Measurements from ENCODE around the gene GRIP1.

GRIP1 gene

DNA sequence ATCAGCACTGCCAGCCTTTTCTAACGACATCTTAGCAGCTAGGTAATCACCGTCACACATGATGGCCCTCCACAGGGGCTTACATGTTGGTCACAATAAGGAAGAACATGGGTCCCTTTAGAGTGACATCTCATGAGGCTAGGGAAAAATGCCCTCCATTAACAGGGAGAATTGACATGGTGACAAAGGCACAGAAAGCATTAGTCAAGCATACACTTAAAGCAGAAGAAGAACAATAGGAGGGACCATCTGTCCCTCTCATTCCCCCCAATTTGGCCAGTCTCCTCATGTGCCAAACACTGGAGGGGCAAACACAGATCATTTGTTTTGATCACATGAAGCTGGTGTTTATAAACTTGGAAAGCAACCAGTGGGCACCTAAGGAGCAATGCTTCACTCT lies 78.0 kb downstream of the GRIP1 start:
- DNase-seq (ENCODE audit: low spot score) = no peak

GRCh38 chr12:66599816-66600215 lies 79.1 kb downstream of the GRIP1 start:
- DNase-seq (ENCODE audit: low spot score) = no peak

- DNase-seq (ENCODE audit: low spot score) = no peak
Measured at GRCh38 chr12:66598608-66599007, 80.3 kb downstream of the GRIP1 start.

GRCh38 chr12:66598079-66598478 lies 80.8 kb downstream of the GRIP1 start:
- no peak for DNase-seq (ENCODE audit: low spot score)

- DNase-seq (ENCODE audit: low spot score) = no peak
Measured at GRCh38 chr12:66596199-66596598, 82.7 kb downstream of the GRIP1 start.

GRCh38 chr12:66594688-66595087 lies 84.2 kb downstream of the GRIP1 start:
- no peak for DNase-seq (ENCODE audit: low spot score)

DNA sequence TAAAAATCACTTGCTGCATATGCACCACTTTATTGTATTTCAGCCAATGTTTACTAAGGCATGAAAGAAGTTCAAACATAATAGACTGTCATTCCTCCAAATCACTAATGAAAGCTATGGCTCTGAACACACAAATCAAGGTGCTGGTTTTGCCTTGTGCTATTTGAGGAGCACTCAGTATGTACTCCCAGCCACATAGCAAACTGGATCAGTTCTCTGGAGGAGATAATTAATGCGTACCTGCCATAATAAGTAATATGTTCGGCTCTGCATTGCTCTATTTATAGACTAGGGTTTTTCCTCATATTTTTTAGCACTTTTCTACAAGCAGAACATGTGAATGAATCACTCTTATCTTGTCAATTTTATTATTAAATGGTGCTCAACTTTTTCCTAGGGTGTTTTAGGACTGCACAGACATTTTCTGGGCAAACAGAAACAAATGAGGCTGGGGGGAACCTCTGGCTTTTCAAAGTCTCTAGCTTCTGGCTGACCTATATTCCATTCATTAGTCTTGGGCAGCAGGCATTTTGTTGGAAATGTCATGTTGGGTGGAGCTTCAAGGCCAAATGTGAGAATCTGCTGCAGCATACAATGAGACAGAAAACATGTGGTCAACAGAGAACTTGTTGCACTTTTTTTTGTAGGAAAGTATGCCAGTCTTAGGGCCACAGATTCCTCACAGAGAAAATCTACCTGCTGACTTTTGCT lies 88.4 kb downstream of the GRIP1 start:
- DNase-seq (ENCODE audit: low spot score) = no peak

GRCh38 chr12:66589095-66589494 lies 89.8 kb downstream of the GRIP1 start:
- DNase-seq (ENCODE audit: low spot score) = no peak

- DNase-seq (ENCODE audit: low spot score) = no peak
Measured at GRCh38 chr12:66587912-66588311, 91.0 kb downstream of the GRIP1 start.

DNA sequence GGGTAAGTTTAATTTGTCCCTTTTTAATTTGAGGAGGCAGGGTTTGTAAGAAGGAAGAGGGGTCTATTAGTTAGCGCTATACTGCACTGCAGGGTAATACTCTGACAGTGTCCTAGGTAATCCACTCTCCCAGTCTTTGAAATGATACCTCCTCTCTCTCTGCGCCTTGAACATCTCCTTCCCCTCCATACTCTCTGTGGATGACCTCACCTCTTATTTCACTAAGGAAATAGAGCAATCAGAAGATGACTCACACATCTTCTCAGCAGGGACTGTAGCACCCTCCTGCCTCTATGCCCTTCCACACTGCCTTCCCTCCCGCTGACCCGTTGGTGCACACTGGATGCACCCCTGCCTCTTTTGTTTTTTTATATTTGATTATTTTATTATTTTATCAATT lies 94.2 kb downstream of the GRIP1 start:
- no peak for DNase-seq (ENCODE audit: low spot score)

GRCh38 chr12:66573605-66574004 lies 105.3 kb downstream of the GRIP1 start:
- DNase-seq (ENCODE audit: low spot score) = no peak

DNA sequence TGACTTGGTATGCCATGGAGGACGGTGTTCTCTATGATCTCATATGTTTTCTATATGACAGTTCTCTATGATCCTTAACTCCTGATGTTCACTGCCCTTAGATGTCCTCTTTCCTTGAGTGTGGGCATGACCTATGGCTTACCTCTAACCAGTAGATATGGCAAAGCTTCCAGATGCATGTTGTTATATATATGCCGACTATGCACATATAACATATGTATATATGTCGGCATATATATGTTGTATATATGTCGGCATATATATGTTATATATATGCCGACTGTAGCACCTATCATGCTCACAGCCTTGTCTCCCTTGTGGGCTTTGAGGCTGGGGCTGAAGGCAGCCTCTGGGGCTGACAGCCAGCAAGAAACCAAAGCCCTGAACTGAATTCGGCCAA lies 106.0 kb downstream of the GRIP1 start:
- DNase-seq (ENCODE audit: low spot score) = no peak

DNA sequence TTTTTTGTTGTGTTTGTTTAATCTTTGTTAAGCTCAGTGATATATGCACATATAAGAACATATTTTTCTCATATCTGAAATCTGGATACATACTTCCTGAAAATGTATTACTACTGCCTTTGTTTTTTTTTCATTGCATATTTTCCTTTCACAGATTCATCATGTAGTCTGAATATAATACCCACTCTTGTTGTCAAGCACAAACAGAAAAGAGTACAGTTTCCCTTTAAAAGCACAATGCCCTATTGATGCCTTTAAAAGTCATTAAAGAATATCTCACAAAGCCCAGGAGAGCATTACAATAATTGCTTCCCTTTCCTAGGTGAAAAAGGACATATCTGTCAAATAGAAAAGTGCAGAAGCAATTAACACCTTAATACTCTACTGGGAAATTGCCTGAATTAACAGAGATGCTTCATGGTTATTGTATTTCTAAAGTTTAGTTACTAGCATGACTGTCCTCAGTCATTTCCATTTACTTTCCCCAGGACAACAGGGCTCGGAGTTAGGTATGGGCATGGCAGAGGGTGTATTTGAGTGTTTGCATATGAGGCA lies 107.4 kb downstream of the GRIP1 start:
- no peak for DNase-seq (ENCODE audit: low spot score)

DNA sequence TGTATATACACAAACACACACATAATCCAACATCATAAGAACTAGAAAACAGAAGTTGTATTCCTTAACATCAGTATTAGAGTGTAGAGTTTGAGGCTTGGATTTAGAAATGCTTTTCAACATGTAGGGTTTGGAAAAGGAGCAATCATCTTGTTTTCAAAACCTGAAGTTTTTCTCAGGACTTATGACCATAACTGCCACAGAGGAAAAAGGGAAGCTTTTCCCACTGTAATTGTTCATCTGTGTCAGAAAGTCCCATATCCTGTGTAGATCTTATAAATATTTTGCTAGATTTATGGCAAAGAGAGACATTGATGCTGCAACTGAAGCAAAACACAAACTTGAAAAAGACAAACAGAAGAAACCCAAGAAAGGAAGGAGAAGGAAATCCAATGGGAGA lies 115.7 kb downstream of the GRIP1 start:
- DNase-seq (ENCODE audit: low spot score) = no peak

GRCh38 chr12:66555113-66555512 lies 123.8 kb downstream of the GRIP1 start:
- DNase-seq (ENCODE audit: low spot score) = no peak

DNA sequence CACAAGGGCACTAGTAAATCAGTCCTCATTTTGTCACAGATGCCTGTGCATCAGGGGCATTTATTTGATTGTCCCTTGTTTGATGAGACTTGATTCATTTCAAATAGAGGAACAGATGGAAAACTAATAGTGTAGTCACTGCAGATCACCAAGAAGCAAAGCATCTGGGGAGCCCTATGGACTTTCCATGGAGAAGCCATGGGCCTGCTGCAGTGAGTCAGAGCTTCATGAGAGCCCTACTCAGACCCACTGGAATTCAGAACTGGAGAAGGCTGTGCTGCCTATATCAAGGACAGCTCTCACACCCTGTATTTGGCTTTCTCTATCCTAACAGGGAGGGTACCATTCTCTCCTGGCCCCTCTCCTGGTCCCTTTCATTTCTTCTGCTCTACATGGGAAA lies 126.2 kb downstream of the GRIP1 start:
- DNase-seq (ENCODE audit: low spot score) = no peak

DNA sequence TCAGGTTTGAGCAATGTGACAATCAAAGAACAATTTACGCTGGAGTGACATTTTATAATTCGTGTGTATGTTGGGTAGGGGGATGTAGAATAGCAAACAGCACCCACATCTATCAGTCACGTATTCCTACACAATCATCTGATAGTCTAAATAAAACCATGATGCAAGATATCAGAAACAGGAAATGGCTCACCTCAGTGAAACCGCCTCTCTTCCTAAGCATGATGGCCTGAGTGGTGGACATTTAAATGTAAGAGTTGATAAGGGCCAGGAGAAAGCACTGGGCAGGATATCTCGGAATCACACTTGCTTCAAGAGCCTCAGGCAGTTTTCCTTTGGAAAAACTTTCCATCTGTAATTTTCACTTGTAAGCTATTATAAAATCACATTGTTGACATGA lies 128.2 kb downstream of the GRIP1 start:
- DNase-seq (ENCODE audit: low spot score) = no peak

DNA sequence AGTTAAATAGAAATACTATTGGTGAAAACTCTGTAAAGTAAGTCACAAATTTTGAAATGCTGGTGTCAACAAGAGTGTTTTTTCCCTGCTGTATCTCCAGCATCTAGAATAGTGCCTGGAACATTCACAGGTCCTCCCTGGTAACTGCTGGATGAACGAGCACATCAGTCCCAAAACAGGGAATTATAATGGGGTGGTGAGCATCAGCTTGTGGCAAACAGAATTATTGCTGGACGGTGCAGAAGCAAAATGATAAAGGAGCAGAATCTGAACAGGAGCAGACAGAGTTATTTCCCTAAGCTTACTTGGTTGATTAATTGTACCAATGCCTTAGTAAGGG lies 129.9 kb downstream of the GRIP1 start:
- DNase-seq (ENCODE audit: low spot score) = no peak

- DNase-seq (ENCODE audit: low spot score) = no peak
Measured at GRCh38 chr12:66548338-66549049, 130.4 kb downstream of the GRIP1 start.

- peak; percentile 59 for DNase-seq (ENCODE audit: low spot score)
Measured at GRCh38 chr12:66541426-66541825, 137.4 kb downstream of the GRIP1 start.

DNA sequence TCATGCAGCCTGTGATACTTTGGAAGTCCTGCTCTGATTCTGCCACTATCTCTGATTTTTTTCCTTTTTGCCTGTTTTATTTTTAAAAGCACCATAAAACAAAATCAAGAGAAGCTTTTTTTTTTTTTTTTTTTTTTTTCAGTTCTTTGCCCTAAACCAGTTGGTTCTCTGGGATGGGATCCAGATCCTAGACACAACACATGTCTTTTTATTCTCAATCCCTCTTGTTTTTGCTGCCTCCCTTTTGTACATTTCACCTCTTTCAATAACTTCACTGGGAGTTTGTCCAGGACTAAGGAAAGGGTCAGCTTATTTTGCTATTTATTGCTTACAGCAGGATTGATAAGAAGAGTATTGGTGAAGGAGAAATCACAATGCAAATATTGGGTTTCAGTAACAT lies 139.4 kb downstream of the GRIP1 start:
- DNase-seq (ENCODE audit: low spot score) = peak; percentile 13

DNA sequence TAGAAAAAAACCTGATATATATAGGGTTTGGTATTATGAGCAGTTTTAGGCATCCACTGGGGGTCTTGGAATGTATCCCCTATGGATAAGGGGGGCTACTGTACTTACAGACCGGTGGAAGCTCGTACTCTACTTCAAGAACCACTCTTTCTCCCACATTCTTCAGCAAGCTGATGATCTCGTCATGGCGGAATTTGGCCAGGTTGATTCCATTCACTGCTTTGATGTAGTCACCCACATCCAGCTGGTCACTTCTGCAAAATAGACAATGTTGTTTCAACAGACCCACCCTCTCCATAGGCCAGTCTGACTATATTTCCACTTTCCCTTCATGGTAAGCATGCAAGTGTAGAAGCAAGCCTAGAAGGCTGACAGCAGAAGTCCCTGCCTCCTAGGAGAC lies 139.9 kb downstream of the GRIP1 start:
- no peak for DNase-seq (ENCODE audit: low spot score)

DNA sequence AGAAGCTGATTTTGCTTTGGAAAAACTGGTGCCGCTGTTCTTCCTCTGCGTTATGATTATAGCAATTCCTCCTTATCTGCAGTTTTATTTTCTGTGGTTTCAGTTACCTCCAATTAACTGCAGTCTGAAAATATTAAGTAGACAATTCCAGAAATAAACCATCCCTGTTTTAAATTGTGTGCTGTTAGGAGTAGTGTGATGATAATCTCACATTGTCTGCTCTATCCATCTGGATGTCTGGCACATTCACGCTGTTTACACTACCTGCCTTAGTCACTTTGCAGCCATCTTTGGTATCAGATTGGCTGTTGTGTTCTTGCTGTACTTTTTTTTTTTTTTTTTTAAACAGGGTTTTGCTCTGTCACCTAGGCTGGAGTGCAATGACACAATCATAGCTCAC lies 141.0 kb downstream of the GRIP1 start:
- DNase-seq (ENCODE audit: low spot score) = no peak

GRCh38 chr12:66533767-66534166 lies 145.1 kb downstream of the GRIP1 start:
- DNase-seq (ENCODE audit: low spot score) = no peak
